Keratinocyte (primary cell): ENCODE results near the gene MIB1. TPM values are rescaled to one million over a fixed set of nuclear protein-coding genes. Genes with fewer than 3 reads are reported as not detected.

Source experiments
- DNase-seq: peaks from one replicate; pipeline ENCODE4 v3.0.0-alpha.2; 2011; ENCODE audit warnings: low read depth, missing footprints, low spot score
- FAIRE-seq: peaks from 2 replicates; lab custom pipeline; 2011; peaks lifted over from hg19 to GRCh38; lab: Jason Lieb, UNC
- H2AFZ ChIP-seq: 2 replicates; pipeline ENCODE4 v1.6.0; 2012; ENCODE audit warnings: low read length, control low read depth, inconsistent platforms; ENCODE audit not compliant: control insufficient read depth
- H3K27ac ChIP-seq: 2 replicates; pipeline ENCODE4 v1.5.1; 2011; ENCODE audit warnings: low read length; ENCODE audit not compliant: control insufficient read depth, insufficient read depth
- H3K27me3 ChIP-seq: 3 replicates; pipeline ENCODE4 v1.6.0; 2011; ENCODE audit warnings: low read length; ENCODE audit not compliant: control insufficient read depth, insufficient read depth; ENCODE audit errors: extremely low read depth
- H3K36me3 ChIP-seq, 2 experiments: 2 replicates in 1 of 2; 3 replicates in 1 of 2; pipeline ENCODE4 v1.5.1; 2011; ENCODE audit warnings: low read length in 2 of 2, mild to moderate bottlenecking in 1 of 2; ENCODE audit not compliant: control insufficient read depth in 2 of 2, insufficient read depth in 2 of 2; ENCODE audit errors: extremely low read depth in 1 of 2
- H3K4me1 ChIP-seq: 3 replicates; pipeline ENCODE4 v1.5.1; 2011; ENCODE audit warnings: low read length; ENCODE audit not compliant: control insufficient read depth, insufficient read depth; ENCODE audit errors: extremely low read depth
- H3K4me2 ChIP-seq: 3 replicates; pipeline ENCODE4 v1.6.0; 2011; ENCODE audit warnings: low read depth, low read length; ENCODE audit not compliant: control insufficient read depth, insufficient read depth; ENCODE audit errors: extremely low read depth
- H3K4me3 ChIP-seq, 3 experiments: fragments of 200-600 bp in 1 of 3; sonication (generic) in 1 of 3; 2 replicates in 2 of 3; 3 replicates in 1 of 3; pipeline ENCODE4 v1.5.1; 2011 to 2016; ENCODE audit warnings: low read length in 3 of 3, mild to moderate bottlenecking in 3 of 3, control low read depth in 2 of 3, inconsistent platforms in 1 of 3, low read depth in 1 of 3, mixed read lengths in 1 of 3, mixed run types in 1 of 3, moderate library complexity in 1 of 3; ENCODE audit not compliant: control insufficient read depth in 2 of 3, insufficient read depth in 2 of 3; ENCODE audit errors: extremely low read depth in 1 of 3
- H3K79me2 ChIP-seq: 2 replicates; pipeline ENCODE4 v1.6.0; 2012; ENCODE audit warnings: low read length; ENCODE audit not compliant: control insufficient read depth, insufficient read depth
- H3K9ac ChIP-seq: 3 replicates; pipeline ENCODE4 v1.6.0; 2011; ENCODE audit warnings: low read length; ENCODE audit not compliant: control insufficient read depth, insufficient read depth; ENCODE audit errors: extremely low read depth
- H3K9me1 ChIP-seq: 3 replicates; pipeline ENCODE4 v1.6.0; 2011; ENCODE audit warnings: low read length; ENCODE audit not compliant: control insufficient read depth, insufficient read depth; ENCODE audit errors: extremely low read depth
- H3K9me3 ChIP-seq: 2 replicates; pipeline ENCODE4 v1.5.1; 2012; ENCODE audit warnings: low read depth, low read length; ENCODE audit not compliant: control insufficient read depth
- H4K20me1 ChIP-seq: 3 replicates; pipeline ENCODE4 v1.6.0; 2011; ENCODE audit warnings: low read length; ENCODE audit not compliant: control insufficient read depth, insufficient read depth; ENCODE audit errors: extremely low read depth
- EZH2 ChIP-seq: IDR thresholded peaks from one replicate; pipeline ENCODE4 v1.6.1; 2012; ENCODE audit warnings: inconsistent platforms, mild to moderate bottlenecking, low read length, moderate library complexity
- dilution Hi-C: fragments of 300-500 bp; cut with MboI; formaldehyde crosslinking; loops from one replicate; pipeline ENCODE4 v1.7.0; 2020; ENCODE audit warnings: low sequenced_read_pairs; ENCODE audit not compliant: extremely low pct_ligation_motif_present
- polyA plus RNA-seq, 5 experiments: library from polyadenylated mRNA; depleted of rRNA in 3 of 5; stranded (reverse) in 3 of 5; stranded (forward) in 1 of 5; unstranded in 1 of 5; fragments of >200 nt; gene quantifications; 1 replicate in 1 of 5; 2 replicates in 3 of 5; 3 replicates in 1 of 5; pipeline versions ENCODE4 v1.2.1 to v1.2.3, GENCODE V29; 2011 to 2012; ENCODE audit warnings: missing spikeins in 2 of 5, low read depth in 1 of 5, low replicate concordance in 1 of 5
- TF ChIP-seq, protein P1 (sequence below), 3 experiments: IDR thresholded peaks in 1 of 3; conservative IDR thresholded peaks in 1 of 3; optimal IDR thresholded peaks in 1 of 3; 2 replicates in 2 of 3; 3 replicates in 1 of 3; pipeline versions ENCODE3 to v1.5.1; 2011; ENCODE audit warnings: low read length in 3 of 3, mild to moderate bottlenecking in 3 of 3, moderate library complexity in 2 of 3, control low read depth in 1 of 3, inconsistent platforms in 1 of 3; ENCODE audit not compliant: insufficient read depth in 2 of 3; ENCODE audit errors: extremely low read depth in 1 of 3

The MIB1 gene
- polyA plus RNA-seq, 1 donor (not counting 4 experiments of a cell fraction or from before 2014, with no cell fraction given) = 24.8 TPM

DNA sequence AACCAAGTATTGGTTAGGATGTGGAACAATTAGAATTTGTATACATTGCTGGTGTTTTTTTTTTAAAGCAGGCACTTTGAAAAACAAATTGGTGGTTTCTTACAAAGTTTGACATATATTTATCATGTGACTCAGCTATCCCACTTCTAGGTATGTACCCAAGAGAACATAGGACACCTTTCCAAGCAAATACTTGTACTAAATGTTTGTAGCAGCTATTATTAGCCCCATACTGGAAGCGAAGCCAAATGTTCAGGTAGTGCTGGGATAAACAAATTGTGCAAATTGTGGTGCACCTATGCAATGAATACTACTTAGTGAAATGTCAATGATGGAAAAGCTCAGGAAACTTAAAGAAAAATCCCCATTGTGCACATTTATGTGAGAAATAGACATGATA is 101.0 kb downstream of the MIB1 start:
- Histone ChIP-seq H3K27me3 (no peaks in the 10 kb centered on the region), H3K4me2 (no peak overlapping the region), H2AFZ (no peak overlapping the region), H3K4me1 (no peaks in the 10 kb centered on the region), H3K4me3 (no peak overlapping the region), H3K9me3 (no peaks in the 10 kb centered on the region), H3K9me1 (no peaks in the 10 kb centered on the region), H4K20me1 (peaks cover under 1% of the 10 kb centered on the region), H3K79me2 (no peaks in the 10 kb centered on the region), H3K27ac (no peak overlapping the region), H3K9ac (no peak overlapping the region), H3K36me3 (peaks cover 5 to 9% of the 10 kb centered on the region in 2 experiments)
- no peak for DNase-seq
- dilution Hi-C loops = no loop called here
- no peak for TF ChIP-seq EZH2
- TF ChIP-seq, protein P1, sequence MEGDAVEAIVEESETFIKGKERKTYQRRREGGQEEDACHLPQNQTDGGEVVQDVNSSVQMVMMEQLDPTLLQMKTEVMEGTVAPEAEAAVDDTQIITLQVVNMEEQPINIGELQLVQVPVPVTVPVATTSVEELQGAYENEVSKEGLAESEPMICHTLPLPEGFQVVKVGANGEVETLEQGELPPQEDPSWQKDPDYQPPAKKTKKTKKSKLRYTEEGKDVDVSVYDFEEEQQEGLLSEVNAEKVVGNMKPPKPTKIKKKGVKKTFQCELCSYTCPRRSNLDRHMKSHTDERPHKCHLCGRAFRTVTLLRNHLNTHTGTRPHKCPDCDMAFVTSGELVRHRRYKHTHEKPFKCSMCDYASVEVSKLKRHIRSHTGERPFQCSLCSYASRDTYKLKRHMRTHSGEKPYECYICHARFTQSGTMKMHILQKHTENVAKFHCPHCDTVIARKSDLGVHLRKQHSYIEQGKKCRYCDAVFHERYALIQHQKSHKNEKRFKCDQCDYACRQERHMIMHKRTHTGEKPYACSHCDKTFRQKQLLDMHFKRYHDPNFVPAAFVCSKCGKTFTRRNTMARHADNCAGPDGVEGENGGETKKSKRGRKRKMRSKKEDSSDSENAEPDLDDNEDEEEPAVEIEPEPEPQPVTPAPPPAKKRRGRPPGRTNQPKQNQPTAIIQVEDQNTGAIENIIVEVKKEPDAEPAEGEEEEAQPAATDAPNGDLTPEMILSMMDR (optimal IDR thresholded peaks at IDR 0.05 in 1 of 3, IDR thresholded peaks at IDR 0.05 in 1 of 3, conservative IDR thresholded peaks at IDR 0.05 in 1 of 3; ENCODE audit: extremely low read depth in 1 of 3, insufficient read depth in 2 of 3, low read length in 3 of 3) = no peak
- FAIRE-seq = no peak

- Histone ChIP-seq H3K9ac (no peak overlapping the region), H3K9me1 (no peaks in the 10 kb centered on the region), H3K27ac (no peak overlapping the region), H3K4me3 (no peak overlapping the region), H3K4me1 (no peaks in the 10 kb centered on the region), H3K79me2 (no peaks in the 10 kb centered on the region), H3K36me3 (peaks cover 9 to 10% of the 10 kb centered on the region in 2 experiments), H3K27me3 (no peaks in the 10 kb centered on the region), H2AFZ (no peak overlapping the region), H3K9me3 (no peaks in the 10 kb centered on the region), H4K20me1 (peaks cover 2% of the 10 kb centered on the region), H3K4me2 (no peak overlapping the region)
- DNase-seq = no peak
- TF ChIP-seq EZH2 = no peak
- TF ChIP-seq, protein P1 (optimal IDR thresholded peaks at IDR 0.05 in 1 of 3, IDR thresholded peaks at IDR 0.05 in 1 of 3, conservative IDR thresholded peaks at IDR 0.05 in 1 of 3; ENCODE audit: extremely low read depth in 1 of 3, insufficient read depth in 2 of 3, low read length in 3 of 3) = no peak
- FAIRE-seq = no peak
- dilution Hi-C loops = no loop called here
These were observed 102.7 kb downstream of the MIB1 start for GRCh38 chr18:21843341-21843740.
